NCI-H446 (cell line): Measurements from ENCODE around the gene TMEM42.

Experiments used
- DNase-seq, 2 experiments: peaks; one replicate each; lab custom pipeline; 2025; lab: John Stamatoyannopoulos, UW

TMEM42 gene

GRCh38 chr3:44874308-44874707 is 12.6 kb downstream of the TMEM42 start, which contains the start of gene TGM4:
Gene TGM4, plus strand, starts transcription at chr3:44874608. Its CDS starts 71 bp downstream, at chr3:44874679.
- DNase-seq = no peak

GRCh38 chr3:44875596-44875995 is 13.9 kb downstream of the TMEM42 start:
- no peak for DNase-seq

DNA sequence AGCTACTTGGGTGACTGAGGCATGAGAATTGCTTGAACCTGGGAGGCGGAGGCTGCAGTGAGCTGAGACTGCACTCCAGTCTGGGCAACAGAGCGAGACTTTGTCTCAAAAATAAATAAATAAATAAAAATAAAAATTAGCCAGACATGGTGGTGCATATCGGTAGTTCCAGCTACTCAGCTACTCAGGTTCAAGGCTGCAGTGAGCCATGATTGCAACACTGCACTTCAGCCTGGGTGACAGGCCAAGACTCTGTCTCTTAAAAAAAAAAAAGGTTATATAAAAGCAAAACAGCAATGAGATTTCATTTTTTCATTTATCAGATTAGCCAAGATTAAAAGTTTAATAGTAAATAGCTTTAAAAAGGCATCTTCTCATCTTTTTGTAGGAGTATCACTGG is 15.6 kb downstream of the TMEM42 start:
- DNase-seq = no peak

DNA sequence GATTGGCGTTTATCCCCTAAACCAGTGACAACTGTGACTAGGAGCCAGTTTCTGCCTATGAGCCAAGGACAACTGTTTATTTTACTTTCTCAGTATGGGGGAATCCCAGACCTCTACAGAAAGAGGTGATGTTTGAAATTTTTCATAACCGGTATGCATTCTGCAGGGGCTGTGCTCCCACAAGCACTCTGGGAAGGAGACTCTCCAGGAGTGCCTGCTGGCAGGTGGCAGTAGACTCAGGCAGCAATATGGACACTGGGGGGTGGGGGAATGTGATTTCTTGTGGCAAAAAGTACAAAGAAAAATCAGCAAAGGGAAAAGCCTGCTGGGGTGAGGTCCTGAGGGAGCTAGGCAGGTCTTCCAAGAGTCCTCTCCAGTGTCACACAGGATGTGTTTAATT is 18.6 kb downstream of the TMEM42 start:
- no peak for DNase-seq

DNA sequence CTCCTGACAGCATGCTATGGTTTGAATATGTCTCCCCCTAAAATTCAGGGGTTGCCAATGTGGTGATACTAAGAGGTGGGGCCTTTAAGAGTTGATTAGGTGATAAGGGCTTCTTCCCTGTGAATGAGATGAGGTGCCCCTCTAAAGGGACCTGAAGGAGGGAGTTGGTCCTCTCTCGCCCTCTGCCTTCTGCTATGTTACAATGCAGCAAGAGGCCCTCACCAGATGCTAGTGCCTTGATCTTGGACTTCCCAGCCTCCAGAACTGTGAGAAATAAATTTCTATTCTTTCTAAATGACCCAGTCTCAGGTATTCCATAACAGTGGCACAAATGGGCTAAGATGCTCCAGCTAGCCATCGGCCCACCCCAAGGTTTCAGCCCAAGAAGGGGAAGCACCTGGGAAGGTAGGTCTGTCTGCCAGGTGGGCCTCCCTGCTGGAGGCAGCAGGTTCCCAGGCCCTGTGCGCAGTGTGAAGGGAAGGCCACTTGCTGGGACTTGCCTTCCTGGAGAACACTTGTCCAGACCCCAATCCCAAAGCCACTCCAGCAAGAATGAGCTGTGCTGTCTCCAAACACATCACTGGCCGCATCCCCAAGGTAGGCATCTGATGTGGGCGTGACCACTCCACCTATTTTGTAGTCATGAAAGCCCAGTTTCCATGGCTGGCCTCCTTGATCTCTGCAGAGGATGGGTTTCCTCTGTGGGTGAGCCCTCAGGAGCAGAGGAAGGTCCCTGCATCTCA is 21.7 kb downstream of the TMEM42 start:
- no peak for DNase-seq

GRCh38 chr3:44883999-44884431 is 22.3 kb downstream of the TMEM42 start:
- no peak for DNase-seq

- peak; percentile 6 to 58 for DNase-seq
These were observed 23.9 kb downstream of the TMEM42 start for GRCh38 chr3:44885618-44886017.

DNA sequence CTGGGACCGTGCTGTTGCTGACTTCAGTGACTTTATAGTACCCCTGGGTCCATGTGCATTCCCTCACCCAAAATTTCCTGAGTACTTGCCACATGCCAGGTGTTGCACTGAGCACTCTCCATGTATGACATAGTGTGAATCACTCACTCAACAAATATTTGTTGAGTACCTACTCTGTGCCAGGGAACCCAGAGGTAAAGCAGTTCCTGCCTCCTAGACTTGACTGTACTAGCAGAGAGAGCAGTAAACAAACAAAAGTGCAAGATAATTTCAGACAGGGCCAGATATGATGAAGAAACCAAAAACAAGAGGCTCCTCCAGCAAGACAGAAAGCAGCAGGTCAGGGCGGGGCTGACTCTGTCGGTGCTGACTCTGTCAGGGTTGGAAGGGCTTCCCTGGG is 24.8 kb downstream of the TMEM42 start:
- DNase-seq = no peak

GRCh38 chr3:44887101-44887500 is 25.4 kb downstream of the TMEM42 start:
- DNase-seq = no peak

DNA sequence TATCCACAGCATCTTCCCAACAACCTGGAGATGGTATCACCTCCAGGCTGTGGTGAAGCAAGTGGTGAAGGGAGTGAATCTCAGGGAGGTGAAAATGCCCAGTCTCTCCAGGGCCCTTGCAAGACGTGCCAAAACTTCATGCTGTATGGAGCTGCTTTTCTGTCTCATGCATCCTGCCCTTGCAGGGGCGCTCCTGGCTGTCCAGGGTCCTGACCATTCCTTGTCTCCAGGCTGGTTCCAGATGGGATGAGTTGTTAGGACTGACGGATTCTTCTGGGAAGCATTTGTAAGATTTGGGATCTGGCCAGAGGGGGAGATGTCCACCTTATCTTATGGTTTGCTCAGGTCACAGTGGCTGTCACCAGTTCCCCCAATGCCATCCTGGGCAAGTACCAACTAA is 28.5 kb downstream of the TMEM42 start:
- DNase-seq = no peak

DNA sequence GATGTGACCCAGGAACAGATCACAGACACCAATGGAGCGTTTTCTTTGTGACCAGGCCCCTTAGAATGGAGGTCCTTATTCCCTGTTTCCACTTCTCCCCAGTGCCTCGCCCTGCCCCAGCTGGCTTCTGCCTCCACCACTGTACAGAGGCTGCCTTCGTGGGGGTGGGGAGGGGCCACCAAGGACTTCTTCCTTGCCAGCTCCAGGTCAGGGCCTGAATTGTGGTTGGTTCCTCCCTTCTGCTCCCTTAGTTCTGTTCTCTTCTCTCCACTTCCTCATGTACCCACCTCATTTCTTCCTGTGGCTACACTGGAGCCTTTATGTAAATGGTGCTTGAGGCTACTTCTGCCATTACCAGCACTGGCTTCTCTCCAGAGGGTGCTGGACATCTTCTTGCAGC is 29.1 kb downstream of the TMEM42 start:
- DNase-seq = no peak

DNA sequence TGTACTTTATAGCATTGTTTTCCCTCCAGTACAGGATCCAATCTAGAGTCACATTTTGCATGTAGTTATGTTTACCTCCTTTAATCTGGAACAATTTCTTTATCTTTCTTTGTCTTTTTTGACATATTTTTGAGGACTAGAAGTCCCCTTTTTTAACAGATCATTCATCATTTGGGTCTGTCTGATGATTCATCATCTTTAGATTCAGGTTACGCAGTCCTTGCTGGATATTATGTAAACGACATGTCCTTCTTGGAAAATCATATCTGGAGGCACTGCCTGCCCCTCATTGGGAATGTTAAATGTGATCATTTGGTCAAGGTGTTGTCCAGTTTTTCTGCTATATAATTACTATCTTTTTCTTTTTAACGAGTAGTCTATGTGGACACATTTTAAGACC is 31.0 kb downstream of the TMEM42 start:
- no peak for DNase-seq

- no peak for DNase-seq
These were observed 31.4 kb downstream of the TMEM42 start for GRCh38 chr3:44893097-44893496.

- no peak for DNase-seq
These were observed 32.8 kb downstream of the TMEM42 start for GRCh38 chr3:44894485-44894884.

DNA sequence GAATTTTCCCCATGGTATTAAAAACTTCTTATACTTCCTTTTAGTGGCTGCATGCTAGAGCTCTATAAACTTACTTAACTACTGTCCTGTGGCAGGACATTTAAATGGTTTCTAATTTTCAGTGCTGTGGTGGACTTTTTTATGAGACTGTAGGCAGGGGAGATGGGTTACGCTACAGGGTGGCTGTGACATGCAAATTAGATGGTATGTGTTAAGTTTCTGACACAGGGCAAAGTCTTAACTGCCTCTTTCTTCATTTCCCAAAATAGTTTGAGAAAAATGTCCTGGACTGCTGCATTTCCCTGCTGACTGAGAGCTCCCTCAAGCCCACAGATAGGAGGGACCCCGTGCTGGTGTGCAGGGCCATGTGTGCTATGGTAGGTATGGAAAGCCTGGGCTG is 34.7 kb downstream of the TMEM42 start:
- DNase-seq = no peak

DNA sequence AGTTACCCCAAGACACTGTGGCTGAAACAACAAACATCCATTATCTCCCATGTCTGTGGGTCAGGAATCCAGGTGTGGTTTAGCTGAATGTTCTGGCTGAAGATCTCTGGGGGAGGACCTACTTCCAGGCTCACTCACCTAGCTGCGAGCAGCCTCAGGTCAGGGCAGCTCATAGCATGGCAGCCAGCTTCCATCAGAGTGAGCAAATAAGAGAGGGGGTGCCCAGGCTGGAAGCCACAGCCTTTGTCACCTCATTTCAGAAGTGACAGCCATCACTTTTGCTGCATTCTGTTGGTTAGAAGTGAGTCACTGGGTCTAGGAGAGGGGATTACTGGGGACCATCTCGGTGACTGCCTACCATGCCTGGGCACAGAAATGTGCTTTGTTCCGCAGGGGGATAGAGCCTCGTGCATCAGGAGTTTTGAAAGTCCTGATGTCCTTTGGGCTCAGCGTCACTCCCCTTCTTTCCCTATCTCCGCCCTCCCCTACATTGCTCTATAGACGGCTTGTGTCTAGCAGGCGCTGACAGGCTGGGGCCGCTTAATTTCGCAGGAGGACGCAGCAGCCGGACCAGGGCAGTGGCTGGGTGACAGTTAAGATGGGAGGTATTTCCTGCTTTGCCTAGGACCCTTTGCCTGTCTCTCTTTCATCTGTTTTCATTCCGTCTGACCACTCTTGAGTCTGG is 38.1 kb downstream of the TMEM42 start:
- DNase-seq = no peak

GRCh38 chr3:44902628-44903027 is 40.9 kb downstream of the TMEM42 start:
- DNase-seq = no peak

DNA sequence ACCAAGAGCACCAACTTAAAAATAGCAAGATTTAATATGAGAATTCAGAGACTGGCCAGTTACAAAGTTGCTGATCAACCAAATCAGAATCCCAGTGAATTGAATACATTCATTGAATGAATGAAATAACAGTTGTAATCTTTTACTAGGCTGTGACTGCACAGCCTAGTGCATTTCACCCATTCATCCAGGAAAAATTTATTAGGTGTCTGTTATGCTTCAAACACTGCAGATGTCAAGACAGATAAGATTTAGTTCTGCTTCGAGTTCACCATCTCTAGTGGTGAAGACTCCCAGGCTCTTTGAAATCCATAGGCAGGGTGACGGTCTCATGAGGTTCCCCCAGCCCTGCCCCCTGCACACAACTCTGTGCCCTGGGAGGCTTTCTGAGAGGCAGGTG is 41.6 kb downstream of the TMEM42 start:
- DNase-seq = no peak

DNA sequence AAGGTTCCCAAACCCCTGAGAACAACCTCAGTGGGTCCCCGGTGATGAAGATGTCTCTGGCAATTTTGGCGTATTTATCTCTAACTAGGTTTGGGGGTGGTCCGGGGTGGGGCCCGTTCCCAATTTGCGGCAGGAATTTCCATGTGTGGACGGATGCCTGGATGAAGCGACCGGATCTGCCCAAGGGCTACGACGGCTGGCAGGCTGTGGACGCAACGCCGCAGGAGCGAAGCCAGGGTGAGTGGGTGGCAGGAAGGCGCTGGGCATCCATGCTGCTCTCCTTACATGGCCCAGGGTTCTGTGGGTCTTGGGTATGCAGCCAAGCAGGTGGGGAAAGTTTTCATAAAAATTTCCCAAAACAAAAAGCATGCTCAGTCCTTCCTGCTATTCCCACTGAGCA is 42.0 kb downstream of the TMEM42 start:
- no peak for DNase-seq

GRCh38 chr3:44905446-44906157 is 43.9 kb downstream of the TMEM42 start:
- no peak for DNase-seq

DNA sequence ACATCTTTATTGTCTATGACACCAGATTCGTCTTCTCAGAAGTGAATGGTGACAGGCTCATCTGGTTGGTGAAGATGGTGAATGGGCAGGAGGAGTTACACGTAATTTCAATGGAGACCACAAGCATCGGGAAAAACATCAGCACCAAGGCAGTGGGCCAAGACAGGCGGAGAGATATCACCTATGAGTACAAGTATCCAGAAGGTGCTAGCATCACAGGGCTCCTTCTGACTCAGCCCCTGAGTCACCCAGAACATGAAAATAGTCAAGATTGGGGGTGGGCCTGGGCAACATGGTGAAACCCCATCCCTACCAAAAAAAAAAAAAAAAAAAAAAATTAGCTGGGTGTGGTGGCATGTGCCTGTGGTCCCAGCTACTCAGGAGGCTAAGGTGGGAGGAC is 45.3 kb downstream of the TMEM42 start:
- DNase-seq = no peak

GRCh38 chr3:44907612-44908011 is 45.9 kb downstream of the TMEM42 start:
- no peak for DNase-seq

- DNase-seq = no peak
These were observed 47.4 kb downstream of the TMEM42 start for GRCh38 chr3:44909063-44909462.
